IPS-20b (cell line): ENCODE measurements around the gene MOK.
"Not testable (repeated sequence)": the region's sequence is repeated elsewhere in the genome, so short reads cannot be mapped to it uniquely, and the experiment has no call there.

Experiments used
- H3K27ac ChIP-seq: one replicate; pipeline ENCODE4 v1.5.1; 2013; ENCODE audit warnings: low read length
- H3K27me3 ChIP-seq: 2 replicates; pipeline ENCODE4 v1.6.1; 2013; ENCODE audit warnings: mild to moderate bottlenecking, low read length, inconsistent platforms; ENCODE audit not compliant: insufficient read depth
- H3K36me3 ChIP-seq: 2 replicates; pipeline ENCODE4 v1.6.1; 2013; ENCODE audit warnings: low read depth, mild to moderate bottlenecking, inconsistent platforms, low read length, moderate library complexity; ENCODE audit not compliant: insufficient read depth
- H3K4me1 ChIP-seq: 2 replicates; pipeline ENCODE4 v1.6.1; 2013; ENCODE audit warnings: mild to moderate bottlenecking, control low read depth, inconsistent platforms, low read length, moderate library complexity; ENCODE audit not compliant: insufficient read depth
- H3K4me3 ChIP-seq: 2 replicates; pipeline ENCODE4 v1.5.1; 2013; ENCODE audit warnings: mild to moderate bottlenecking, low read length, inconsistent platforms
- H3K9ac ChIP-seq: 2 replicates; pipeline ENCODE4 v1.6.1; 2013; ENCODE audit warnings: low read depth, mild to moderate bottlenecking, inconsistent platforms, low read length, moderate library complexity
- H3K9me3 ChIP-seq: 2 replicates; pipeline ENCODE4 v1.6.1; 2013; ENCODE audit warnings: mild to moderate bottlenecking, low read depth, low read length, inconsistent platforms; ENCODE audit not compliant: insufficient read depth

The MOK gene

DNA sequence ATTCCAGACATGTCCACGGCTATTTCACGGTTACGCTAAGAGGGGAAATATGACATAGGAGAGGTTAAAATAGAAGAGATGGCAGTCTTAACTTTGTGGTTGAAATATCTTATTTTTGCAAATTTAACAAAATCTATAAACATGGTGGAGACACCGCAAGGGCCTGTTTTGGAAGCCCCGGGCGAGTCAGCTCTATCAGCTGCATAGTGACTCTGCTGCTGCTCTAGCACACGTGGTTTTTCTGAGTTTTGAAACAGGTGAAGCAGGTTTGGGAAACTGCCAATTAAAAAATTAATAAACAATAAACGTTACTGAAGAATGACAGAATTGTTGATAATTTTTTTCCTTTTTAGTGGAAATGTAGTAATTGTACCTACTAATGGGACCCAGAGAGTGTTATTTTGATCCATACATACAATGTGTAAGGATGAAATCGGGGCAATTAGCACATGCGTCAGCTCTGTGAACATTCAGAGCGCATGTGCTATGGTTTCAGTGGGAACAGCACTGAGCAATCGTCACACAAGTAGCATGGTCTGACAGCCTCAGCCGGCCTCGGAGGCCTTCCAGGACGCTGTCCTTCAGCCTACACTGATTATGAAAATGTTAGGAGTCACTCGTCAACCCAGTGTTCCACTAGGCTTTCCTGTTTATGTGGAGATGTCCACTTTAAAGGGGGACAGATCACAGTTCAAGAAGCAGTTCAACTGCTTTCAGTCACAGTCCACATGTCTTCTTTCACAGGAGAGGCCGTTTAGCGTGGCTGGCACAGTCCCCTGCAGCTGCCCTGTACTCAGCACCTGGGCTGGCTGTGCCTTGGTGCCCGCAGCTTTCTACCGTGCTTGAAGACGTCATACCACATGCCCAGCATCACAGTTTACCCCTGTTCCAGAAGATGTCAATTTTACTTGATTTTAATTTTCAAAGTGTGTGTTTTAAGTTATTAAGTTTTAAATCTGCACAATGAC is 51.8 kb downstream of the MOK start:
- Histone ChIP-seq H3K27ac (no peak overlapping the region), H3K36me3 (no peaks in the 10 kb centered on the region), H3K9ac (no peak overlapping the region), H3K4me1 (no peaks in the 10 kb centered on the region), H3K27me3 (peaks cover 28% of the 10 kb centered on the region; the same call in 1 of the 2 replicates), H3K4me3 (no peak overlapping the region), H3K9me3 (no peaks in the 10 kb centered on the region)

DNA sequence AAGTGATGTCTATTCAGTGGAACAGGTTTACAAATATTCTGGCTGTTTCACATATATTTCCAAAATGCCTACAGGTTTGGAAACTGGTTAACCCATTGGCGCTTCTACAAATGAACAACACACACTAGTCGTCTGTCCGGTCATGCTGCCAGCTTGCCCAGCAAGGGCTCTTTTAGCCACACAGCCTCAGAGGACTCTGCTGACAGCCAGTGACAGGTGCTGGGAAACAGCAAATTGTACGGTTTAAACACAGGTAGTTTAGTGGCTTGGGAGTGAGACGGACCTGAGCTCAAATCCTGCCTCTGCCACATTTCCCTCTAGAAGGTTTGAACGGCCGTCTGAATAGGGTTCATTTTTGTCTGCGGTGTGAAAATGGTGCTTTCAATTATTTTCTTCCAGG is 53.8 kb downstream of the MOK start:
- no peaks in the 10 kb centered on the region for H3K9me3 ChIP-seq
- H3K9ac ChIP-seq, result no peak overlapping the region
- H3K36me3 ChIP-seq, result no peaks in the 10 kb centered on the region
- H3K4me3 ChIP-seq, result no peak overlapping the region
- no peak overlapping the region for H3K27ac ChIP-seq
- H3K4me1 ChIP-seq, result peaks cover 6% of the 10 kb centered on the region; the same call in 1 of the 2 replicates
- H3K27me3 ChIP-seq, result peaks cover 46% of the 10 kb centered on the region

DNA sequence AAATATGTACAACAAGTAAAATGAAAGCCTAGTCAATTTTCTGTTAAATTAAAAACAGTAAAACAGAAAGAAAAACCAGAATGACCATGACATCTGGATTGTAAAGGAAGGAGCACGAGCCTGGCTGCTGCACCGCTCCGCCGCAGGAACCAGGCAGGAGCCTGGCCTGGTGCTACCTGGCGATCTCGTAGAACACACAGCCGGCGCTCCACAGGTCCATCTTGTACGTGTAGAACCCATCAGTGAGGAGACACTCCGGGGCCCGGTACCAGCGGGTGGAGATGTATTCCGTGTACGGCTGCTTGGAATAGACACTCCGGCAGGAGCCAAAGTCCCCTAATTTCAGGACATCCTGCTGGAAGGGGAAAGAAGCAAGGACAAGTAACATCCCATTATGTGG is 54.3 kb downstream of the MOK start:
- H3K9ac ChIP-seq, result no peak overlapping the region
- H3K4me3 ChIP-seq, result no peak overlapping the region
- peaks cover 51% of the 10 kb centered on the region for H3K27me3 ChIP-seq

DNA sequence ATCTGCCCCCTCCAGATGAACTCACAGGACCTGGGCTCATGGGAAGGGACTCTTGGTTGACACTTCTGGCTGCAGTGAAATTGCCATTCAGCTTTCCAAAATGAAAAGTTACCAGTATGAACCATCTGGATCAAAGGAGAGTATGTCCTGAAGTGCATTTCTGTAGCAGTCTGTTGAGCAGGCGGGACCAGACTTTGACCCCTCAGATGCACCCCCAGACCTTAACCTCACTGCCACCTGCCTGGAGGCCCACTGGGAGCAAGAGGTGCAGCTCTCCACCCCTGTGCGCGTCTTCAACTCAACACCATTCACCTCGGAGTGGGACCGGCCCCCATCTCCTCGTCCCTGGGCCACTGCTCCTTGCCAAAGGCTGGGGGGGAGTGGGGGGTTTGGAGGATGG is 55.0 kb downstream of the MOK start:
- Histone ChIP-seq H3K9me3 (no peaks in the 10 kb centered on the region), H3K27ac (no peak overlapping the region), H3K9ac (no peak overlapping the region), H3K36me3 (no peaks in the 10 kb centered on the region), H3K4me1 (peaks cover 6% of the 10 kb centered on the region; the same call in 1 of the 2 replicates), H3K4me3 (no peak overlapping the region), H3K27me3 (peaks cover 52% of the 10 kb centered on the region)

More for the DNA sequence above, 54.3 kb downstream of the MOK start:
- H3K27ac ChIP-seq, result no peak overlapping the region
- no peaks in the 10 kb centered on the region for H3K9me3 ChIP-seq
- H3K36me3 ChIP-seq, result no peaks in the 10 kb centered on the region
- H3K4me1 ChIP-seq, result peaks cover 6% of the 10 kb centered on the region; the same call in 1 of the 2 replicates

DNA sequence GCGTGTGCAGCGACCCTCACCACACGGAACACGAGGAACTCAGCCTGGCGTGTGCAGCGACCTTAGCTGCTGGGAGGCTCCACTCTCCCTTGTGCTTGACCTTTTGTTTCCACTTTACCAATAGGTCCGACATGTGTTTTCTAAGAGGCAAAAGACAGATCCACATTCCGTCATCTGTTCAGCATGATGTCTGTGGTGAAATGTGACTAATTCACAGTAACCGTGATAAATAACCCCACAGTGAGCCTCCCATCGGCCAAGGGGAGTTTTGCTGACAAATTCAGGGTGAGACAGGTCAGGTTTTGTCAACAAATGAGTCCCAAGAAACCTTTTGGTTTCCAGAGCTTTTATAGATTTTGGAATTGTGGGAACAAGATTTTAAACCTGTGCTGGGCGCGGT is 55.9 kb downstream of the MOK start:
- H3K9ac ChIP-seq, result no peak overlapping the region
- H3K27ac ChIP-seq, result no peak overlapping the region
- H3K4me3 ChIP-seq, result no peak overlapping the region
- peaks cover 52% of the 10 kb centered on the region for H3K27me3 ChIP-seq
- no peaks in the 10 kb centered on the region for H3K36me3 ChIP-seq
- no peaks in the 10 kb centered on the region for H3K9me3 ChIP-seq
- H3K4me1 ChIP-seq, result peaks cover 6% of the 10 kb centered on the region; the same call in 1 of the 2 replicates

DNA sequence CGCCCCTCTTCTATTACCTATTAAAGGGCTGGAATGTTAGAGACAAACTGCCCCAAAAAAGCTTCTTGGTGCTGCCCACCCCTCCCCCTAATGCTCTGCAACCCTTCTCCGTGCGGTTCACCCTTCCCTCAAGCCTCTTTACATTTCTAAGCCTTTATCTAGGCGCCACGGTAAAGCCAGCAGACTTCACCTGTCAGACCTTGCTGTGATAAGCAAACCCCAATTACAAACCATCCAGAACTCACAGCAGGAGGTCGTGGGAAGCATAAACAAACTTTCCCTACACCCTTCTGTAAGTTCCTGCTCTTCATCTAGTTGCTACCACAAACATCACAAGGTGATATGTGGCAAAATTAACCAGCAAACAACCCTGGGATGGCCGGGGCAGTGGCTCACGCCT is 56.8 kb downstream of the MOK start:
- Histone ChIP-seq H3K9ac (no peak overlapping the region), H3K27me3 (peaks cover 52% of the 10 kb centered on the region), H3K36me3 (no peaks in the 10 kb centered on the region), H3K4me1 (peaks cover 6% of the 10 kb centered on the region; the same call in 1 of the 2 replicates), H3K4me3 (peak overlapping the region; percentile 21; the same call in 1 of the 2 replicates), H3K27ac (no peak overlapping the region), H3K9me3 (no peaks in the 10 kb centered on the region)

DNA sequence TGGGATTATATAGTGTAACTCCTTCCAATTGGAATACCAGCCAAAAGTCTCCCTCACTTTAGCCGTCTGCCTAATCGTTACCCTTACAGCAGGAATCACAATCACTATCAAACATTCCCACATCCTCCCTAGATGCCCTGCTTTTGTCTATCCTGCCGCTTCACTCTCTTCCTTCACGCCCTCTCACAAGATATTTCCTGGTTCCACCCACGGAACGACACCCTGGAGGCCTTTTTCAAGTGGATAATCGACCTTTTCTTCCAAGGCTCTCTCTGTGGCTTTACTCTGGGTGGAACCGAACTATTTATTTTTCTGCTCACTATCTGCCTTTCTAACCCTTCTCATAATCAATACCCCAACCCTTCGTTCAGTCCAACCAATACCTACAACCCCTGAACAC is 58.9 kb downstream of the MOK start:
- no peak overlapping the region for H3K27ac ChIP-seq
- H3K4me1 ChIP-seq, result peaks cover 6% of the 10 kb centered on the region; the same call in 1 of the 2 replicates
- H3K9ac ChIP-seq, result no peak overlapping the region
- no peaks in the 10 kb centered on the region for H3K9me3 ChIP-seq
- no peaks in the 10 kb centered on the region for H3K36me3 ChIP-seq
- H3K27me3 ChIP-seq, result peaks cover 47% of the 10 kb centered on the region
- no peak overlapping the region for H3K4me3 ChIP-seq

DNA sequence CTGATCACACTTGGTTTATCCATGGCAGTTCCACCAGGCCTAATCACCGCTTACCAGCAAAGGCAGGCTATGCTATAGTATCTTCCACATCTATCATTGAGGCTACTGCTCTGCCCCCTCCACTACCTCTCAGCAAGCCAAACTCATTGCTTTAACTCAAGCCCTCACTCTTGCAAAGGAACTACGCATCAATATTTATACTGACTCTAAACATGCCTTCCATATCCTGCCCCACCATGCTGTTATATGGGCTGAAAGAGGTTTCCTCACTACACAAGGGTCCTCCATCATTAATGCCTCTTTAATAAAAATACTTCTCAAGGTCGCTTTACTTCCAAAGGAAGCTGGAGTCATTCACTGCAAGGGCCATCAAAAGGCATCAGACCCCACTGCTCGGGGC is 61.2 kb downstream of the MOK start:
- H3K4me3 ChIP-seq, H3K36me3 ChIP-seq, H3K9me3 ChIP-seq, H3K27ac ChIP-seq, H3K4me1 ChIP-seq, H3K9ac ChIP-seq: not testable (repeated sequence)
- peaks cover 27% of the 10 kb centered on the region for H3K27me3 ChIP-seq

DNA sequence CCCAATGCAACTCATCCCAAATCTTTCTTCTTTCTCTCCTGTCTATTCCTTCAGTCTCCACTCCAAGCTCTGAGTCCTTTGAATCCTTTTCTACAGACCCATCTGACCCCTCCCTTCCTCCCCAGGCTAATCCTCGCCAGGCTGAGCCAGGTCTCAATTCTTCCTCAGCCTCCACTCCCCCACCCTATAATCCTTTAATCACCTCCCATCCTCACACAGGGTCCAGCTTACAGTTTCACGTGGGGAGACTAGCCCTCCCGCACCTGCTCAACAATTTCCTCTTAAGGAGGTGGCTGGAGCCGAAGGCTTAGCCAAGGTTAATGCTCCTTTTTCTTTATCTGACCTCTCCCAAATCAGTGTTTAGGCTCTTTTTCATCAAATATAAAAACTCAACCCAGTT is 63.8 kb downstream of the MOK start:
- Histone ChIP-seq H3K27me3 (peaks cover 7% of the 10 kb centered on the region), H3K4me1 (no peaks in the 10 kb centered on the region; the same call in 1 of the 2 replicates), H3K9me3 (no peaks in the 10 kb centered on the region), H3K9ac (no peak overlapping the region), H3K4me3 (no peak overlapping the region), H3K27ac (no peak overlapping the region), H3K36me3 (no peaks in the 10 kb centered on the region)

DNA sequence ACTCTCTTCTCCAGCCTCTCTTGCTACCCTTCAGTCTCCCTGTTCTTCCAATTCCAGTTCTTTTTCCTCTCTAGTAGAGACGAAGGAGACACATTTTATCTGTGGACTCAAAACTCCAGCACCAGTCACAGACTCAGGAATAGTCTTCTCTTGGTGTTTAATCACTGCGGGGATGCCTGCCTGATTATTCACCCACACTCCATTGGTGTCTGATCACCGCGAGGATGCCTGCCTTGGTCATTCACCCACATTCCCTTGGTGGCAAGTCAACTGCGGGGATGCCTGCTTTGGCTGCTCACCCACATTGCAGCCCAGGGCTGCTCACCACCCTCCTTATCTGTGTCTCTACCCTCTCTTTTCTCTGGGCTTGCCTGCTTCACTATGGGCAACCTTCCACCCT is 64.5 kb downstream of the MOK start:
- not testable (repeated sequence) for H3K36me3 ChIP-seq, H3K9me3 ChIP-seq, H3K9ac ChIP-seq, H3K27me3 ChIP-seq, H3K4me3 ChIP-seq, H3K4me1 ChIP-seq, H3K27ac ChIP-seq

DNA sequence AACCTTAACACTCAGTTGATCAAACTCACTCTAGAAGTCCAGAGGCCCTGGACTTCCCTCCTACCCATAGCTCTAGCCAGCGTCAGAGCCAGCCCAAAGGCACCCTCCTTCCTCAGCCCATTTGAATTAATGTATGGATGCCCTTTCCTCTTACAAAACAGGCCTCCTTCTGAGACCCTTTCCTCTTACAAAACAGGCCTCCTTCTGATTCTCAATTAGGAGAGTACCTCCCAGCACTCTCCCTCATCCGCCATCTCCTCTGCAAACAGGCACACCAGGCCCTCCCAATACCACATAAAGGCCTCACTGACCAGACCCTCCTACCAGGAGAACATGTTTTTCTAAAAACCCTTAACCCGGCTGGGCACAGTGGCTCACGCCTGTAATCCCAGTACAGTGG is 65.7 kb downstream of the MOK start:
- no peaks in the 10 kb centered on the region for H3K9me3 ChIP-seq
- H3K36me3 ChIP-seq, result no peaks in the 10 kb centered on the region
- H3K27me3 ChIP-seq, result no peaks in the 10 kb centered on the region
- no peak overlapping the region for H3K4me3 ChIP-seq
- no peaks in the 10 kb centered on the region; the same call in 1 of the 2 replicates for H3K4me1 ChIP-seq
- H3K27ac ChIP-seq, result no peak overlapping the region
- H3K9ac ChIP-seq, result no peak overlapping the region

DNA sequence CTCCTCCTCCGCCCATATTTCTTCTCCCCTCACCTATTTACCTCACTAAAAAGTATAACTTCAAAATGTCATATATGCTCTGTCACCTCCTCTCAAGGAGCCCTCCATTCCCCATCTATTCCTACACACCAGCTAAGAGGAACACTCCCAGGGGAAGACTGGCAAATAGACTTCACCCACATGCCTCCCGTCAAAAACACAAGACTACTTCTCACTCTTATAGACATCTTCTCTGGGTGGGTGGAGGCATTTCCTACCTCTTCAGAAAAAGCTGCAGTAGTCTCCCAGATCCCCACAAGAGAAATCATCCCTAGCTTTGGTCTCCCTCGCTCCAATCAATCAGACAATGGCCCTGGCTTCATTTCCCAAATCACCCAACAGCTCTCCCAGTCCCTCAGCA is 66.2 kb downstream of the MOK start:
- no peak overlapping the region for H3K4me3 ChIP-seq
- H3K36me3 ChIP-seq, result no peaks in the 10 kb centered on the region
- H3K27me3 ChIP-seq, result no peaks in the 10 kb centered on the region
- H3K4me1 ChIP-seq, result no peaks in the 10 kb centered on the region; the same call in 1 of the 2 replicates
- no peak overlapping the region for H3K9ac ChIP-seq
- H3K27ac ChIP-seq, result no peak overlapping the region
- H3K9me3 ChIP-seq, result no peaks in the 10 kb centered on the region
